Stimulated activated CD4-positive, alpha-beta T cell treated with anti-CD3 and anti-CD28 coated beads, Interleukin-2, amount 100 ng/mL, for 4 hours (primary cell): ENCODE data around the gene GAS7.

ENCODE experiments used
- DNase-seq: peaks from one replicate; pipeline ENCODE4 v3.0.0-alpha.2; 2020; ENCODE audit warnings: low read depth

GAS7 gene

DNA sequence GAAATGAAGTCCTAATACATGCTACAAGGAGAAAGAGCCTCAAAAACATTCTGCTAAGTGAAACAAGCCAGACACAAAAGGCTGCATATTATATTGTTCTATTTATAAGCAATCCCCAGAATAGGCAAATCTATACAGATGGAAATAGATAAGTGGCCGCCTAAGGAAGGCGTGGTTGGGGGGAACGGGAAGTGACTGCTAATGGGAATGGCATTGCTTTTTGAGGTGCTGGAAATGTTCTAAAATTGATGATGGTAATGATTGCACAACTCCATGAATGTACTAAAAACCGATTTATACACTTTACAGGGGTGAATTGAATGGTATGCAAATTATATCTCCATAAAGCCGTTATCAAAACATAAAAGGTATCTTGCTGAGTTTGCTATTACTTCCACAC lies 67.7 kb downstream of the GAS7 start:
- no peak for DNase-seq

DNA sequence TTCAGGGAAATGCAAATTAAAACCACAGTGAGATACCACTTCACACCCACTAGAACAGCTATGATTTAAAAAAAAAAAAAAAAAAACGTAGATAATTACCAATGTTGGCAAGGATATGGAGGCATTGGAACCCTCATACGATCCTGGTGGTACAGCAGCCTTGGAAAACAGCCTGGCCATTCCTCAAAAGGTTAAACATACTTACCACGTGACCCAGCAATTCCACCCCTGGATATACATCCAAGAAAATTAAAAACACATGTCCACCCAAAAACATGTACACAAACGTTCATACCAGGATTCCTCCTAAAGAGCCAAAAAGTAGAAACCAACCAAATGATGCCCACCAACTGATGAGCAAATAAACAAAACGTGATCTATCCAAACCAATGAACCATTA lies 68.1 kb downstream of the GAS7 start:
- DNase-seq: no peak

GRCh38 chr17:10127819-10128425 lies 70.5 kb downstream of the GAS7 start:
- no peak for DNase-seq

DNA sequence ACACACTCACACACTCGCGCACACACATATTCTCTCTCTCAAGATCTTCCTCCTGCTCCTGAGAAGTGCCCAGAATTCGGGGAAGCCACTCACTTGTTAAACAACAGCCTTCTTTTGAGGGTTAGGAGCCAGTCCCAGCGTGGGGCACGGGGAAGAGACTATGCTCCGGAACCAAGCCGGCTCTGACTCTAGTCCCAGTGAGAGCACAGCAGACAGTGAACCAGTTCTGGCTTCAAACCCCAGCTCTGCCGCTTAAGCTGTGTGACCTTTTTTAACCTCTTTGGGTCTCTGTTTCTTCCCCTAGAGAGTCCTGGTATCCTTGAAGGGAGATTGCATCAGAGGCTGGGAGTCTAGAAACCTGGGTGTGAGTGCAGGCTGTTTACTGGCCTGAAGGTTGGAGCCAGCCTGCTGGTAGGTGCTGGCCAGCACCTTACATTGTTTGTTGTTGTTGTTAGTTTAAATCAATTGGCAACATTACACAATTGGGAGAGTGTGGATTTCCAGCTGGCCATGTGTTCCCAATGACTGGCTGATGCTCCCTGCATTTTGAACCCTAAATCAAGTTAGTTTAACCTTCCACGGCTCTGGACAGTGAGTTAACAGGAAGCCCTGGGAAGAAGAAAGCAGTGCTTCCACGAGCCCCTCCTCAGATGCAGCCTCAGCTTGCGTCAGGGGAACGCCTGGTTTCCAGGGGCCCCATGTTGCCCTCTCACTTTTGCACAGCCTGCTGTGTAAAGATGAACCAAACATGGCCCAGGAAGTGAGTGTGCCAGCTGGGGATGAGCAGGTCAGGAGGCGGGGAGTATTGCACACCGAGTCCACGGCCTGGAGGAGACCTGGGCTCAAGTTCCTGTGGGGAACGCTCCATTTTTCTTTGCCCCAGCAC lies 71.5 kb downstream of the GAS7 start:
- DNase-seq: no peak

- no peak for DNase-seq
Observed at GRCh38 chr17:10126276-10126615, 72.2 kb downstream of the GAS7 start.

DNA sequence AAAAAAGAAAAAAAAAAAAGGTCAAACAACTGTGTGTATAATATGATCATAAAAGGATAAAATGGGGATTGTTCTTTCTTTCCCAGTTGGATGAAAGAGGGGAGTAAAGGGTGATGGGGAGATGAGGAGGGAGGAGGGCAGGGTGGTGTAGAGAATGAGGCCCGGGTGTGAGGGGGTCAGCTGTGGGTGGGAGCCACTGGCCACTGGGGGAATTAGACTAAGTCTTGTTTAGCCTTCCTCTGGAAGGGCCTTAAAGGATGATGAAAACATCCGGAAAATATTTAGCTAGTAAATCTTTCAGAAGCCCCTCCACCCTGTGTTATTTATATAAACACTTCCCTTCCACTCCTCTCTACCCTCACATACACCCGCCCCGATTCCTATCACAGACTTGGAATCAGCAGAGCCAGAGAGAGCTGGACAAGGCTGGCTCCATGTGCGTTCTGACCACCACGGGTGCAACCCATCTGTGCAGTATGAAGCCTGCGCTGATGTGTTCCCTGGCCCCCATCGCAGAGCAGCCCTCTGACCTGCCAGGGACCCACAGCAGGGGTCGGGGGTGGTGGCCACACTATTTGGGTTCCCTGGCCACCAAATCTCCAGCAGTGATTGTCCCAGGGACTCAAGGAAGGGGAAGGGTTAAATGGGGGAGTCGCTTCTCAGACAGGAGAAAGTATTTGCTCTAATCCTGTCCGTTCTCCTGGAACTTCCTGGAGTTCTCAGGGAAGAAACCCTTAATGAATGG lies 72.7 kb downstream of the GAS7 start:
- DNase-seq: no peak

GRCh38 chr17:10123093-10123492 lies 75.3 kb downstream of the GAS7 start:
- DNase-seq: no peak

DNA sequence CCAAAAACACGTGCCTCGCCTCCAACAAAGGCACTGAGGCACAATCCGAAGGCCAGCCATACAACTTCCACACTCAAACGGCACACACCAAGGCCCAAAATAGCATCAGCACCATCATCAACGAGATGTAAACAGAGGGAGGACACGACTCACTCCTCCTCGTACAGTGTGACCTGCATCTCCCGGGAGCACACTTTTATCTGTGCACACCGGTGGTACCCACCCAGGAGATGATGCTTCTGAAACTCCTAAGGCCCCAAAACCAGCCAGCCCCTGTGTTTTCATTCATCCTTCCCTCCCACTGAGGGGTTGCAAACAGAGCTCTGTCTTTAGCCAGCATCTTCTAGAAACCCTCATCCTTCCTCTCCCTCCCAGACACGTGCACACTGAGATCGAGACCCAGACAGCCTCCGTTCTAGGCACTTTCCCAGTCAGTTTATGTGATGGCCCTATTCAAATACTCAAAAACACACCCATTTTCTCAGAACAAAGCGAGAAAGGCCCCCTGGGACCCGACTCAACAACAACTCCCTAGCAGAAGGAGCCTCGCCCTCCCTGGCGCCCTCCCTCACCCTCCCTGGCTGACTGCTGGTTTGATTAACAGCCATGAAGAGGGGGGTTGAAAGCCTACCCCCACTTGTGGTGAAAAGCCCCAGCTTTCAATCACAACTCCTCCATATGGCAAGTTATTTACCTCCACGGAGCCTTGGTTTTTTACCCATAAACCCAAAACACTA lies 76.3 kb downstream of the GAS7 start:
- no peak for DNase-seq

- DNase-seq: no peak
Observed at GRCh38 chr17:10120749-10121148, 77.7 kb downstream of the GAS7 start.

GRCh38 chr17:10120109-10120485 lies 78.3 kb downstream of the GAS7 start:
- no peak for DNase-seq

- no peak for DNase-seq
Observed at GRCh38 chr17:10119203-10120108, 79.0 kb downstream of the GAS7 start.

GRCh38 chr17:10118788-10119130 lies 79.6 kb downstream of the GAS7 start:
- DNase-seq: no peak

GRCh38 chr17:10117581-10118001 lies 80.8 kb downstream of the GAS7 start:
- DNase-seq: no peak

DNA sequence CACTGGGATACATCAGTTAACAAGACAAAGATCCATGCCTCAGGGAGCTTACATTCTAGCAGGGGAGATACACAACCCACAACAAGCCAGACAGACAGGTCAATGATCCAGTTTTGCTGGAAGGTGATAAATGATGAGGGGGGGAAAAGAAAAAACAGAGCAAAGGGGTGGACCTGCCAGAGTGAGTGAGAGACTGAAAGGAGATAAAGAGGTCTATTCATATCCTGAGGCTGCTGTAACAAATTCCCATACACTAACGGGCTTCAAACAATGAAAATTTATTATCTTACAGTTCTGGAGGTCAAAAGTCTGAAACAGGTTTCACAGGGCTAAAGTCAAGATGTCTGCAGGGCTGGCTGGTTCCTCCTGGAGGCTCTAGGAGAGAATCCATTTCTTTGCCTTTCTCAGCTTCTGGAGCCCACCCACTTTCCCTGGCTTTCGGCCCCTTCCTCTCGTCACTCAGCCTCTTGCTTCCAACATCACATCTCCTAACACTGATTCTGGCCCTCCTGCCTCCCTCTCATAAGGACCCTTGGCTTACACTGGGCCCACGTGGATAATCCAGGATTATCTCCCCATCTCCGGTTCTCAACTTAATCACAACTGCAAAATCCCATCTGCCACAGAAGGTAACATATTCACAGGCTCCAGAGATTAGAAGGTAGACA lies 81.5 kb downstream of the GAS7 start:
- DNase-seq: no peak

DNA sequence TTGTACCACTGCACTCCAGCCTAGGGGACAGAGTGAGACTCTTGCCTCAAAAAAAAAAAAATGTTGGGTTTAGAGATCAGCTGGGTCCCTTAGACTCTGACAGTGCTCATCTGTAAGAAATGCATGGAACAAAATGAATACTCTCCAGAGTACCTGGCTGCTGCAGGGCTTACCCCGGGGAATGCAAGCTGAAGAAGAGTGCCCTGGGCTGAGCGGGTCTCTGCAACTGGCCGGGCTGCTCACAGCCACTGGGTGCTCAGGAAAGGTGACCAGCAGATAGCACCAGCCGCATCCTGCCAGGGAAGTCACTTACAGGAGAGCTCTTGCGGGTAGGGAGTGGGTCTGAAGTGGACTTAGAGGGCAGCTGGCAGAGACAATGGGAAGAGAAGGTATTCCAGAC lies 82.1 kb downstream of the GAS7 start:
- no peak for DNase-seq

DNA sequence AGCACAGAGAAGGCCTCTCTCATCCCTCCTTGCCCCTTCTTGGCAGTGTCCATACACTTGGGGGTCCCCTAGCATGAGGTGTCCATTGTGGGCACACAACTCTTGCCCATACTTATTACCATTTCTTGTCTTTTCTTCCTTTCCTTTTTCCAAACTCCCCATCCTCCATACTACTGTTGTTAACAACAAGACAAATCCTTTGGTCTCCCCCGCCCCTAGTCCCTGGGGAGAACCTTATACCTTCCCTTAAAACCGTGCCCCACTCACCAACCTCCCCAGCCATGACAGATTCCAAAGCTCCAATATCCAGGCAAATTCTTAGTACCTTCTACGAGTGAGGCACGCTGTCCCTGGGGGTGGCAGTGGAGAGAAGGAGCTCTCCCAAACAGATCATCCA lies 82.9 kb downstream of the GAS7 start:
- no peak for DNase-seq

GRCh38 chr17:10114931-10115535 lies 83.4 kb downstream of the GAS7 start:
- DNase-seq: peak; percentile 14

GRCh38 chr17:10112962-10113361 lies 85.4 kb downstream of the GAS7 start:
- DNase-seq: no peak

DNA sequence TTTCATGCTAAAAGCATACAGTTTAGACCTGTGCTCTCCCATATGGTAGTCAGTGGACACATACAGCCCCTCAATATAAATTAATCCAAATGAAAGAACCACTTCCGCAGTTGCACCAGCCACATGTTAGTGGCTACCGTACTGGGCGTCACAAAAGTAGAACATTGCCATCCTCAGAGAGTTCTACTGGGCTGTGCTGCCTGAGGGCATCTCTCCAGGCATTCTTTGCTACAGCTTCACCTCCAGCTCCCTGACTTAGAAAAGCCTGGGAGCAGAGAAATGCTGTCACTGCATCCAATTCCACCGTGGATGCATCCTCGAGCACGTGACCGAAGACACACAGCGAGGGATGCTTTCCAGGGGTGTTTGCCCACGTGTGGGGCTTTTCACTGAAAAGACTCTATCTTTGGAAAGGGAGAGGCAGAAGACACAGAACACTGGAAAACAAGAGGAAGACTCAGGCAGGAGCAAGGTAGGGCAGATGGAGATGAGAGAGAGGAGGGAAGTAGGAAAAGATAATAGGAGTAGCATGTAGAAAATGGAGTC lies 86.4 kb downstream of the GAS7 start:
- no peak for DNase-seq

GRCh38 chr17:10109146-10109545 lies 89.3 kb downstream of the GAS7 start:
- no peak for DNase-seq
